ENCODE measurements around the gene TMEM253.
A peak's percentile ranks its signal among the peaks of the same experiment; 100 is the strongest.

- TF ChIP-seq CTCF (conservative IDR thresholded peaks at IDR 0.05; ENCODE audit: low read depth in 2 of 2) = peak; percentile 36 to 72
- no peak for TF ChIP-seq CREB1 (CRISPR knock-in tag; IDR thresholded peaks at IDR 0.05; ENCODE audit: low read depth)
Observed at GRCh38 chr14:21093769-21094681, 6.8 kb upstream of the TMEM253 start.

Data from GM23338 (cell line).